ENCODE data around the gene SLC66A2.

DNA sequence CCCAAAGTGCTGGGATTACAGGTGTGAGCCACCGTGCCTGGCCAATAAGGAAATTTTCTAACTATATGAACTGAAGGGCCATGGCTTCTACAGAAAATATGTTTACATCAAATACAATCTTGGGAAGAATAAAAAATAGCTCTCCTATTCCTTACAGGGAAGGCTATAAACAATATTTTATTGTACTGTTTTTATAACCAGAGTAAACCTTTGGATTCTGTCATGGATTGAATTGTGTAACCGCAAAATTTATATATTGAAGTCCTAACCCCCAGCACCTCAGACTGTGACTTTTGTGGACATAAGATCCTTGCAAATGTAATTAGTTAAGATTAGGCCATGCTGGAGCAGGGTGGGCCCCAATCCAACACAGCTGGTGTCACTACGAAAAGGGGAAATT lies 21.3 kb upstream of the SLC66A2 start:
- TF ChIP-seq CTCF (IDR thresholded peaks at IDR 0.05) (no peak), EZH2 (IDR thresholded peaks at IDR 0.05; ENCODE audit: borderline replicate concordance, insufficient read depth, low read depth, low read length, poor library complexity, severe bottlenecking) (no peak)

Data from B cell (primary cell).